Ovary (tissue), 3 donors: ENCODE measurements around the gene FBXO48.

Experiments used
- CTCF ChIP-seq, 3 donors: fragments of 450-650 bp in 2 of 3; fragments of 200-600 bp in 1 of 3; IDR thresholded peaks; one replicate each; pipeline versions ENCODE4 v1.5.1 to v1.8.0; 2016 to 2022; ENCODE audit warnings: antibody characterized with exemption in 3 of 3, mild to moderate bottlenecking in 1 of 3
- EP300 ChIP-seq: sonication (generic); formaldehyde crosslinking; IDR thresholded peaks from one replicate; pipeline ENCODE4 v1.6.1; 2017; ENCODE audit warnings: antibody characterized with exemption
- POLR2A ChIP-seq: fragments of 450-650 bp; IDR thresholded peaks from one replicate; pipeline ENCODE4 v1.6.1; 2017; ENCODE audit warnings: antibody characterized with exemption, mild to moderate bottlenecking, moderate library complexity
- donor health status: DM: no; HTN: no; CAD: no.

- TF ChIP-seq CTCF (IDR thresholded peaks at IDR 0.05): no peak
- no peak for TF ChIP-seq EP300
- no peak for TF ChIP-seq POLR2A
Measured at GRCh38 chr2:68512966-68513365, 45.9 kb upstream of the FBXO48 start.
